LoVo (cell line): ENCODE results near the gene MPDZ.

ENCODE experiments used
- DNase-seq: peaks from one replicate; pipeline ENCODE4 v3.0.0-alpha.2; 2016; ENCODE audit warnings: low spot score

The MPDZ gene

GRCh38 chr9:13139641-13140171 is 139.8 kb downstream of the MPDZ start:
- DNase-seq: no peak

- no peak for DNase-seq
Measured at GRCh38 chr9:13137426-13137825, 142.1 kb downstream of the MPDZ start.

GRCh38 chr9:13131991-13132390 is 147.5 kb downstream of the MPDZ start:
- no peak for DNase-seq

GRCh38 chr9:13131416-13131815 is 148.1 kb downstream of the MPDZ start:
- no peak for DNase-seq

GRCh38 chr9:13128266-13128860 is 151.1 kb downstream of the MPDZ start:
- DNase-seq: no peak

GRCh38 chr9:13127131-13127530 is 152.4 kb downstream of the MPDZ start:
- no peak for DNase-seq

- no peak for DNase-seq
Measured at GRCh38 chr9:13125261-13125660, 154.2 kb downstream of the MPDZ start.

GRCh38 chr9:13122756-13123369 is 156.6 kb downstream of the MPDZ start:
- no peak for DNase-seq

- no peak for DNase-seq
Measured at GRCh38 chr9:13118313-13118712, 161.2 kb downstream of the MPDZ start.

- no peak for DNase-seq
Measured at GRCh38 chr9:13116292-13116691, 163.2 kb downstream of the MPDZ start.

- no peak for DNase-seq
Measured at GRCh38 chr9:13113751-13114150, 165.7 kb downstream of the MPDZ start.

- DNase-seq: no peak
Measured at GRCh38 chr9:13113216-13113615, 166.3 kb downstream of the MPDZ start.

GRCh38 chr9:13111778-13112177 is 167.7 kb downstream of the MPDZ start:
- no peak for DNase-seq

GRCh38 chr9:13110766-13111417 is 168.6 kb downstream of the MPDZ start:
- no peak for DNase-seq

GRCh38 chr9:13109781-13110180 is 169.7 kb downstream of the MPDZ start:
- no peak for DNase-seq

- no peak for DNase-seq
Measured at GRCh38 chr9:13107008-13107407, 172.5 kb downstream of the MPDZ start.

- DNase-seq: no peak
Measured at GRCh38 chr9:13100914-13101572, 178.4 kb downstream of the MPDZ start.

GRCh38 chr9:13095056-13095455 is 184.4 kb downstream of the MPDZ start:
- DNase-seq: no peak

GRCh38 chr9:13090628-13091027 is 188.9 kb downstream of the MPDZ start:
- no peak for DNase-seq

- DNase-seq: no peak
Measured at GRCh38 chr9:13089666-13090065, 189.8 kb downstream of the MPDZ start.

- peak; percentile 59 for DNase-seq
Measured at GRCh38 chr9:13088720-13089427, 190.6 kb downstream of the MPDZ start.

GRCh38 chr9:13083963-13084528 is 195.4 kb downstream of the MPDZ start:
- DNase-seq: no peak
